GM12878 (cell line): ENCODE measurements around the gene LUM. TPM values are rescaled to one million over a fixed set of nuclear protein-coding genes. Genes with fewer than 3 reads are reported as not detected.

Experiments
- ATAC-seq: fragments of 200-7000 bp; cut with Tn5 transposase; 3 replicates; pipeline ENCODE4 v1.9.1; 2020; ENCODE audit warnings: mild to moderate bottlenecking, moderate library complexity
- BruUV-seq: library from RNA; stranded (reverse); fragments of 400-500 nt; replicated peaks from 2 replicates; lab custom pipeline; 2021; lab: Mats Ljungman, UMichigan
- CTCF ChIA-PET: fragments of 300-600 bp; sonication (Branson Sonifier 250); formaldehyde crosslinking; extraction: SDS; loops from one replicate; lab custom pipeline; 2021; ENCODE audit warnings: inconsistent platforms; lab: Yijun Ruan, JAX
- POLR2A ChIA-PET: fragments of 350-600 bp; formaldehyde crosslinking; extraction: SDS; loops from one replicate; lab custom pipeline; 2021; ENCODE audit warnings: inconsistent platforms; lab: Charles Lee
- RAD21 ChIA-PET: fragments of 300-600 bp; sonication (Branson Sonifier 250); formaldehyde crosslinking; loops from one replicate; lab custom pipeline; 2023; ENCODE audit warnings: antibody characterized with exemption; ENCODE audit not compliant: unreplicated experiment; lab: Charles Lee
- SMC1A ChIA-PET: fragments of 300-600 bp; sonication (Branson Sonifier 250); formaldehyde crosslinking; loops from one replicate; lab custom pipeline; 2023; ENCODE audit not compliant: unreplicated experiment, uncharacterized antibody; lab: Charles Lee
- DNase-seq: peaks from one replicate; pipeline ENCODE4 v3.0.0-alpha.2; 2011; ENCODE audit warnings: low read depth, low spot score
- FAIRE-seq: peaks from 3 replicates; lab custom pipeline; 2011; peaks lifted over from hg19 to GRCh38; lab: Jason Lieb, UNC
- H2AFZ ChIP-seq: 2 replicates; pipeline ENCODE4 v1.6.0; 2011; ENCODE audit warnings: low read depth, low read length, control low read depth; ENCODE audit not compliant: control insufficient read depth
- H3K27ac ChIP-seq: 2 replicates; pipeline ENCODE4 v1.5.1; 2011; ENCODE audit warnings: control low read depth; ENCODE audit not compliant: control insufficient read depth, insufficient read depth
- H3K27me3 ChIP-seq, 2 experiments: replicated peaks in 1 of 2; 2 replicates each; pipeline versions ENCODE4 v1.6.0 to v1.6.1; 2011; ENCODE audit warnings: low read length in 1 of 2; ENCODE audit not compliant: control insufficient read depth in 2 of 2, insufficient read depth in 2 of 2
- H3K36me3 ChIP-seq, 2 experiments: 2 replicates each; pipeline ENCODE4 v1.5.1; 2011; ENCODE audit warnings: low read length in 1 of 2; ENCODE audit not compliant: control insufficient read depth in 2 of 2, insufficient read depth in 2 of 2
- H3K4me1 ChIP-seq: 2 replicates; pipeline ENCODE4 v1.6.1; 2011; ENCODE audit warnings: mild to moderate bottlenecking, low read length, moderate library complexity, mixed read lengths; ENCODE audit not compliant: control insufficient read depth, insufficient read depth
- H3K4me2 ChIP-seq: 2 replicates; pipeline ENCODE4 v1.6.0; 2011; ENCODE audit warnings: control low read depth; ENCODE audit not compliant: control insufficient read depth, insufficient read depth
- H3K4me3 ChIP-seq: fragments of 200-600 bp; sonication (generic); 2 replicates; pipeline ENCODE4 v1.5.1; 2016
- H3K79me2 ChIP-seq: 2 replicates; pipeline ENCODE4 v1.6.0; 2011; ENCODE audit warnings: low read length; ENCODE audit not compliant: control insufficient read depth, insufficient read depth
- H3K9ac ChIP-seq: 2 replicates; pipeline ENCODE4 v1.8.0; 2011; ENCODE audit warnings: low read length, control low read depth, mixed read lengths; ENCODE audit not compliant: control insufficient read depth, insufficient read depth
- H3K9me3 ChIP-seq: replicated peaks from 3 replicates; pipeline ENCODE4 v1.5.1; 2011; ENCODE audit warnings: mild to moderate bottlenecking, low read length; ENCODE audit not compliant: control insufficient read depth, insufficient read depth
- H4K20me1 ChIP-seq: 2 replicates; pipeline ENCODE4 v1.6.0; 2011; ENCODE audit not compliant: control insufficient read depth, insufficient read depth
- BCLAF1 ChIP-seq: fragments of 450-650 bp; IDR thresholded peaks from 2 replicates; pipeline ENCODE4 v1.6.1; 2017; ENCODE audit warnings: antibody characterized with exemption, mild to moderate bottlenecking, moderate library complexity
- BHLHE40 ChIP-seq, 2 experiments: fragments of 450-650 bp in 1 of 2; IDR thresholded peaks; 2 replicates each; pipeline ENCODE4 v1.6.1; 2011 to 2017; ENCODE audit warnings: low read depth in 2 of 2, borderline replicate concordance in 1 of 2, improper control_type of control experiment in 1 of 2, low read length in 1 of 2, mild to moderate bottlenecking in 1 of 2
- CBX5 ChIP-seq: sonication (generic); IDR thresholded peaks from 2 replicates; pipeline ENCODE4 v1.6.1; 2016; ENCODE audit warnings: low read depth, moderate library complexity, mild to moderate bottlenecking, inconsistent platforms
- CTCF ChIP-seq, 3 experiments: IDR thresholded peaks in 2 of 3; conservative IDR thresholded peaks in 1 of 3; 2 replicates each; pipeline ENCODE4 v1.5.1; 2011; ENCODE audit warnings: low read depth in 3 of 3, low read length in 3 of 3, mild to moderate bottlenecking in 3 of 3, control low read depth in 2 of 3, moderate library complexity in 2 of 3, inconsistent platforms in 1 of 3, mixed read lengths in 1 of 3; ENCODE audit not compliant: control insufficient read depth in 2 of 3, insufficient read depth in 1 of 3; ENCODE audit errors: extremely low read depth in 1 of 3
- GATAD2B ChIP-seq: fragments of 450-650 bp; conservative IDR thresholded peaks from 2 replicates; pipeline ENCODE4 v1.6.1; 2017; ENCODE audit warnings: low read depth, mild to moderate bottlenecking, moderate library complexity
- KAT2A ChIP-seq: conservative IDR thresholded peaks from 2 replicates; pipeline ENCODE4 v1.6.1; 2011; ENCODE audit warnings: low read depth, low read length; ENCODE audit not compliant: control insufficient read depth
- LARP7 ChIP-seq: fragments of 450-650 bp; IDR thresholded peaks from 2 replicates; pipeline ENCODE4 v1.6.1; 2017; ENCODE audit warnings: mild to moderate bottlenecking
- MEF2B ChIP-seq: fragments of 450-650 bp; IDR thresholded peaks from 2 replicates; pipeline ENCODE4 v1.6.1; 2018; ENCODE audit warnings: mild to moderate bottlenecking, moderate library complexity; ENCODE audit not compliant: partially characterized antibody, poor library complexity, severe bottlenecking
- NFYB ChIP-seq: IDR thresholded peaks from 2 replicates; pipeline ENCODE4 v1.6.1; 2011; ENCODE audit warnings: low read depth, mild to moderate bottlenecking, low read length, improper control_type of control experiment, moderate library complexity; ENCODE audit not compliant: insufficient read depth
- NR2F1 ChIP-seq: fragments of 450-650 bp; conservative IDR thresholded peaks from 2 replicates; pipeline ENCODE4 v1.6.1; 2017; ENCODE audit warnings: mild to moderate bottlenecking
- POLR2AphosphoS5 ChIP-seq: IDR thresholded peaks from 2 replicates; pipeline ENCODE4 v1.6.1; 2011; ENCODE audit warnings: mild to moderate bottlenecking, low read length, inconsistent platforms
- POU2F2 ChIP-seq: IDR thresholded peaks from 3 replicates; pipeline ENCODE4 v1.6.1; 2011; ENCODE audit warnings: low read depth, mild to moderate bottlenecking, low read length, borderline replicate concordance
- RELA ChIP-seq: fragments of 450-650 bp; IDR thresholded peaks from 2 replicates; pipeline ENCODE4 v1.8.0; 2014; ENCODE audit warnings: borderline replicate concordance; ENCODE audit not compliant: partially characterized antibody
- RUNX3 ChIP-seq: IDR thresholded peaks from 2 replicates; pipeline ENCODE4 v1.6.1; 2012; ENCODE audit warnings: low read length, inconsistent platforms
- SKIL ChIP-seq: fragments of 450-650 bp; IDR thresholded peaks from 2 replicates; pipeline ENCODE4 v1.6.1; 2017; ENCODE audit warnings: mild to moderate bottlenecking, low read depth, inconsistent platforms; ENCODE audit not compliant: poor library complexity, severe bottlenecking
- TARDBP ChIP-seq: IDR thresholded peaks from 2 replicates; pipeline ENCODE4 v1.6.1; 2016; ENCODE audit warnings: borderline replicate concordance
- in situ Hi-C: fragments of 300-500 bp; cut with MboI; formaldehyde crosslinking; loops from 9 replicates; pipeline ENCODE4 v1.14.3; 2018; ENCODE audit warnings: mixed read lengths
- intact Hi-C: fragments of 100-400 bp; cut with micrococcal nuclease; formaldehyde crosslinking; loops from one replicate; pipeline ENCODE4 v1.14.2; 2022; ENCODE audit not compliant: unreplicated experiment
- polyA plus RNA-seq, 11 experiments: library from polyadenylated mRNA; depleted of rRNA in 4 of 11; unstranded in 6 of 11; stranded (reverse) in 5 of 11; fragments of >200 nt; fragmentation: Nextera tagmentation in 4 of 11; fragmentation: Illumina TruSeq in 1 of 11; extraction: Ambion mirVana in 4 of 11; extraction: Trizol in 1 of 11; gene quantifications; 1 replicate in 1 of 11; 2 replicates in 10 of 11; pipeline versions ENCODE4 v1.2.1 to v1.2.3, GENCODE V29; 2011 to 2016; ENCODE audit warnings: inconsistent platforms in 2 of 11, missing spikeins in 2 of 11, low read depth in 1 of 11
- total RNA-seq, 4 experiments: library from RNA; depleted of rRNA in 3 of 4; stranded (reverse); fragments of >200 nt in 3 of 4; fragmentation: Illumina TruSeq in 1 of 4; extraction: Trizol in 1 of 4; gene quantifications; 2 replicates each; pipeline versions ENCODE4 v1.2.1 to v1.2.3, GENCODE V29; 2013 to 2021
- TF ChIP-seq, protein P1 (sequence below): fragments of 450-650 bp; IDR thresholded peaks from 2 replicates; pipeline ENCODE4 v1.6.1; 2014; ENCODE audit warnings: mild to moderate bottlenecking

LUM gene
- total and polyA plus RNA-seq, 10 of the 15 experiments (the other 5 are each of a cell fraction or from before 2014, with no cell fraction given), result 0.09 to 0.31 TPM; not detected in 8

GRCh38 chr12:91103101-91103500 is 8.2 kb downstream of the LUM start:
- CTCF ChIA-PET, result interaction anchor here (1.7 kb wide), 1 partner anchor 9 kb away, joined by 4 read pairs; the partner anchor contains the start of gene LUM
- BruUV-seq, result no TSS peak
- SMC1A ChIA-PET, result interaction anchor here (0.6 kb wide), 1 partner anchor 252 kb away, joined by 3 read pairs; no protein-coding TSS in a partner anchor
- RAD21 ChIA-PET, result interaction anchor here (0.6 kb wide), 1 partner anchor 91 kb away, joined by 4 read pairs; no protein-coding TSS in a partner anchor
- in situ Hi-C loops (no loop called here), intact Hi-C loops (no loop called here)
- no peak overlapping the region for H3K4me3 ChIP-seq
- ATAC-seq (no peak), FAIRE-seq (no peak), DNase-seq (no peak)
- no peaks in the 10 kb centered on the region for H3K9me3 ChIP-seq
- H3K9ac ChIP-seq, result no peak overlapping the region
- POLR2A ChIA-PET, result no interaction called here
- no peaks in the 10 kb centered on the region for H3K36me3 ChIP-seq
- H3K27ac ChIP-seq, result no peak overlapping the region
- H3K27me3 ChIP-seq, result no peaks in the 10 kb centered on the region
- H4K20me1 ChIP-seq, result no peaks in the 10 kb centered on the region
- no peaks in the 10 kb centered on the region for H3K4me1 ChIP-seq
- H3K79me2 ChIP-seq, result no peaks in the 10 kb centered on the region
- no peak overlapping the region for H3K4me2 ChIP-seq
- H2AFZ ChIP-seq, result no peak overlapping the region
- TF ChIP-seq NFYB (no peak), POU2F2 (no peak), LARP7 (no peak), CTCF (IDR thresholded peaks at IDR 0.05 in 2 of 3, conservative IDR thresholded peaks at IDR 0.05 in 1 of 3; ENCODE audit: control insufficient read depth in 2 of 3, extremely low read depth in 1 of 3, insufficient read depth in 1 of 3, low read depth in 3 of 3, low read length in 3 of 3) (no peak), POLR2AphosphoS5 (no peak), TARDBP (no peak), NR2F1 (no peak), KAT2A (no peak), BCLAF1 (no peak), BHLHE40 (IDR thresholded peaks at IDR 0.05; ENCODE audit: borderline replicate concordance in 1 of 2, low read depth in 2 of 2, low read length in 1 of 2) (no peak), MEF2B (no peak), RELA (no peak), RUNX3 (no peak), GATAD2B (no peak), SKIL (no peak), CBX5 (no peak)
- TF ChIP-seq, protein P1, sequence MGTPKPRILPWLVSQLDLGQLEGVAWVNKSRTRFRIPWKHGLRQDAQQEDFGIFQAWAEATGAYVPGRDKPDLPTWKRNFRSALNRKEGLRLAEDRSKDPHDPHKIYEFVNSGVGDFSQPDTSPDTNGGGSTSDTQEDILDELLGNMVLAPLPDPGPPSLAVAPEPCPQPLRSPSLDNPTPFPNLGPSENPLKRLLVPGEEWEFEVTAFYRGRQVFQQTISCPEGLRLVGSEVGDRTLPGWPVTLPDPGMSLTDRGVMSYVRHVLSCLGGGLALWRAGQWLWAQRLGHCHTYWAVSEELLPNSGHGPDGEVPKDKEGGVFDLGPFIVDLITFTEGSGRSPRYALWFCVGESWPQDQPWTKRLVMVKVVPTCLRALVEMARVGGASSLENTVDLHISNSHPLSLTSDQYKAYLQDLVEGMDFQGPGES, result no peak
